Brain microvascular endothelial cell (primary cell): ENCODE data around the gene FARS2.

Experiments
- DNase-seq: peaks from one replicate; pipeline ENCODE4 v3.0.0-alpha.2; 2020
- H3K27ac ChIP-seq: fragments of 250-450 bp; sonication (Bioruptor Pico); 2 replicates; pipeline ENCODE4 v1.5.1; 2020; ENCODE audit warnings: mild to moderate bottlenecking, moderate library complexity
- H3K27me3 ChIP-seq: fragments of 250-450 bp; sonication (Bioruptor Pico); replicated peaks from 2 replicates; pipeline ENCODE4 v1.5.1; 2020; ENCODE audit warnings: mild to moderate bottlenecking
- H3K36me3 ChIP-seq: fragments of 250-450 bp; sonication (Bioruptor Pico); replicated peaks from 2 replicates; pipeline ENCODE4 v1.5.1; 2020; ENCODE audit warnings: mild to moderate bottlenecking
- H3K4me3 ChIP-seq: 2 replicates; pipeline ENCODE4 v1.5.1; 2011; ENCODE audit warnings: low read depth, mild to moderate bottlenecking, control low read depth, low read length, moderate library complexity
- in situ Hi-C: cut with HindIII; loops from 2 replicates; pipeline ENCODE4 v1.10.0; 2017; ENCODE audit warnings: low sequenced_read_pairs, low pct_ligation_motif_present
- TF ChIP-seq, protein P1 (sequence below): IDR thresholded peaks from 2 replicates; pipeline ENCODE4 v1.5.1; 2011; ENCODE audit warnings: low read depth, mild to moderate bottlenecking, moderate library complexity, low read length, control low read depth, inconsistent platforms; ENCODE audit errors: missing control alignments

The FARS2 gene

GRCh38 chr6:5482619-5483018, 221.3 kb downstream of the FARS2 start:
- TF ChIP-seq, protein P1, sequence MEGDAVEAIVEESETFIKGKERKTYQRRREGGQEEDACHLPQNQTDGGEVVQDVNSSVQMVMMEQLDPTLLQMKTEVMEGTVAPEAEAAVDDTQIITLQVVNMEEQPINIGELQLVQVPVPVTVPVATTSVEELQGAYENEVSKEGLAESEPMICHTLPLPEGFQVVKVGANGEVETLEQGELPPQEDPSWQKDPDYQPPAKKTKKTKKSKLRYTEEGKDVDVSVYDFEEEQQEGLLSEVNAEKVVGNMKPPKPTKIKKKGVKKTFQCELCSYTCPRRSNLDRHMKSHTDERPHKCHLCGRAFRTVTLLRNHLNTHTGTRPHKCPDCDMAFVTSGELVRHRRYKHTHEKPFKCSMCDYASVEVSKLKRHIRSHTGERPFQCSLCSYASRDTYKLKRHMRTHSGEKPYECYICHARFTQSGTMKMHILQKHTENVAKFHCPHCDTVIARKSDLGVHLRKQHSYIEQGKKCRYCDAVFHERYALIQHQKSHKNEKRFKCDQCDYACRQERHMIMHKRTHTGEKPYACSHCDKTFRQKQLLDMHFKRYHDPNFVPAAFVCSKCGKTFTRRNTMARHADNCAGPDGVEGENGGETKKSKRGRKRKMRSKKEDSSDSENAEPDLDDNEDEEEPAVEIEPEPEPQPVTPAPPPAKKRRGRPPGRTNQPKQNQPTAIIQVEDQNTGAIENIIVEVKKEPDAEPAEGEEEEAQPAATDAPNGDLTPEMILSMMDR, result no peak
- H3K36me3 ChIP-seq, result no peaks in the 10 kb centered on the region
- H3K4me3 ChIP-seq, result no peak overlapping the region
- H3K27me3 ChIP-seq, result no peaks in the 10 kb centered on the region
- in situ Hi-C loops, result no loop called here
- H3K27ac ChIP-seq, result no peak overlapping the region
- DNase-seq, result no peak

- no peaks in the 10 kb centered on the region for H3K27me3 ChIP-seq
Observed at GRCh38 chr6:5484692-5485091, 223.4 kb downstream of the FARS2 start.

DNA sequence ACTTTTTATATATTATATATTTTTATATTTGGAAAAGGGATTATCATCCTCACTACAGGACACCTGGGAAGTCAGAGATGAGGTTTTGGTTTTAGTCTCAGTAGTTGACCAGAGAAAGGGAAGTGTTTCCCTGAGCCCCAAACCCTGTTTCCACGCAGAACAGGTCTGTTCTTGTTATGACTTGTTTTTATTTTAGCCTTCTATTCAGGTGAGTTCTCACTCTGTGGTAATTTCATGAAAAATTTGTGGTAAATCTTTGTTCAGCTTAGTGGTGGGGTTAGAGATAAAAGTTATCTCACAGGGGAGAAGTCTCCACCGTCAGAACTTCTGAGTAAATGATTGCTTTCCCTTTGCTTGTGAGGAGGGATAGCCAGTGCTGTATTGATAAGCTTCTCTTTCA, 224.9 kb downstream of the FARS2 start:
- TF ChIP-seq, protein P1, result no peak
- H3K27me3 ChIP-seq, result no peaks in the 10 kb centered on the region
- in situ Hi-C loops, result no loop called here
- no peaks in the 10 kb centered on the region for H3K36me3 ChIP-seq
- no peak for DNase-seq
- no peak overlapping the region for H3K4me3 ChIP-seq
- H3K27ac ChIP-seq, result no peak overlapping the region

More at GRCh38 chr6:5484692-5485091, 223.4 kb downstream of the FARS2 start:
- Histone ChIP-seq H3K27ac (no peak overlapping the region), H3K36me3 (no peaks in the 10 kb centered on the region), H3K4me3 (no peak overlapping the region)
- in situ Hi-C loops, result no loop called here
- no peak for DNase-seq
- TF ChIP-seq, protein P1, result no peak

- in situ Hi-C loops, result no loop called here
- DNase-seq, result no peak
- no peak overlapping the region for H3K27ac ChIP-seq
- H3K4me3 ChIP-seq, result no peak overlapping the region
- H3K36me3 ChIP-seq, result no peaks in the 10 kb centered on the region
- TF ChIP-seq, protein P1, result no peak
- no peaks in the 10 kb centered on the region for H3K27me3 ChIP-seq
Observed at GRCh38 chr6:5490501-5491069, 229.3 kb downstream of the FARS2 start.

DNA sequence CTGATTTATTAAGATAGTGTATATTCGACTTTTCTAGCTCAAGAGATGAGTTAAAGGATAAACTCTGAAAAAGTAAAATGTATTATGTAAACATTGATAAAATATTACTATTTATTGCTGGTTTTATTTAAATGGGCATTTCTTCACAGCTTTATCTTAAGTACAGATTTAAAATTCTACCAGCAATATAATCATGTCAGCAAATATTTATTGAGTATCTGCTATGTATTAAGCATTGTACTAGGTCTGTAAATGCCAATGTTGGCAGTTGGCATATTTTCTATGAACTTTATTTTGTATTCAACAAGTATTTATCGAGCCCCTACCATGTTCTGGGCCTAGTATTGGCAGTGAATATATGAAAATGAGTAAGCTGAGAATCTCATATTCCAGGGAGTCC, 231.0 kb downstream of the FARS2 start:
- H3K27ac ChIP-seq, result no peak overlapping the region
- TF ChIP-seq, protein P1, result no peak
- H3K36me3 ChIP-seq, result no peaks in the 10 kb centered on the region
- H3K4me3 ChIP-seq, result no peak overlapping the region
- no peaks in the 10 kb centered on the region for H3K27me3 ChIP-seq
- no peak for DNase-seq
- in situ Hi-C loops, result no loop called here

DNA sequence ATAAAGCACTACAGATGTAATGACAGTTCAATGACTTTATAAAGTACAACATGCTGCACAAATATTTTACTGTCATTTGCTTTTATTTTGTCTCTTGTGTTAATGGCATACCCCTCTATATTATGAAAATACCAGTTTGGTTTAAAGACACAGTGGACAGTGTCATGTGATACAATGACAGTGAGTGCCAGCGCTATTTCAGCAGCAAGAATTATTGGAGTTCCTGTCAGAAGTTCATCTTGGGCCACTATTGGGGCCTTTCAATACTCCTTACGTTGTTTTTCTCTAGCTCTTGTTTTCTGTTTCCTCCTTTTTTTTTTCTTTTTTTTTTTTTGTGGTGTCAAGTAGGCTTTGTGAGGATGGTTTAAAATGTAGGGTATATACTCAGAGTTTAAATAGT, 232.5 kb downstream of the FARS2 start:
- in situ Hi-C loops, result no loop called here
- no peaks in the 10 kb centered on the region for H3K36me3 ChIP-seq
- H3K27ac ChIP-seq, result no peak overlapping the region
- H3K4me3 ChIP-seq, result no peak overlapping the region
- DNase-seq, result no peak
- TF ChIP-seq, protein P1, result no peak
- H3K27me3 ChIP-seq, result no peaks in the 10 kb centered on the region
